H1 (cell line): ENCODE measurements around the gene ANKFY1.

Experiments
- EZH2 ChIP-seq: fragments of 200-600 bp; sonication (generic); IDR thresholded peaks from 2 replicates; pipeline ENCODE4 v1.7.1; 2012; ENCODE audit warnings: low read depth, mild to moderate bottlenecking, moderate library complexity, low read length, inconsistent platforms; ENCODE audit not compliant: severe bottlenecking
- POLR2A ChIP-seq, 2 experiments: IDR thresholded peaks; 1 replicate in 1 of 2; 2 replicates in 1 of 2; pipeline ENCODE4 v1.6.1; 2011; ENCODE audit warnings: low read depth in 2 of 2, low read length in 2 of 2, mild to moderate bottlenecking in 2 of 2; ENCODE audit errors: control extremely low read depth in 1 of 2
- TEAD4 ChIP-seq: IDR thresholded peaks from 2 replicates; pipeline ENCODE4 v1.6.1; 2012; ENCODE audit warnings: low read depth, low read length, inconsistent platforms, mixed read lengths
- TF ChIP-seq, protein P1 (sequence below), 3 experiments: IDR thresholded peaks; 1 replicate in 2 of 3; 2 replicates in 1 of 3; pipeline versions ENCODE4 v1.5.1 to v1.6.1; 2011; ENCODE audit warnings: low read length in 3 of 3, mild to moderate bottlenecking in 3 of 3, inconsistent platforms in 2 of 3, low read depth in 1 of 3, moderate library complexity in 1 of 3; ENCODE audit not compliant: insufficient read depth in 1 of 3; ENCODE audit errors: control extremely low read depth in 1 of 3
- TF ChIP-seq, protein P2 (sequence below): IDR thresholded peaks from 2 replicates; pipeline ENCODE4 v1.6.1; 2012; ENCODE audit warnings: low read length, inconsistent platforms

DNA sequence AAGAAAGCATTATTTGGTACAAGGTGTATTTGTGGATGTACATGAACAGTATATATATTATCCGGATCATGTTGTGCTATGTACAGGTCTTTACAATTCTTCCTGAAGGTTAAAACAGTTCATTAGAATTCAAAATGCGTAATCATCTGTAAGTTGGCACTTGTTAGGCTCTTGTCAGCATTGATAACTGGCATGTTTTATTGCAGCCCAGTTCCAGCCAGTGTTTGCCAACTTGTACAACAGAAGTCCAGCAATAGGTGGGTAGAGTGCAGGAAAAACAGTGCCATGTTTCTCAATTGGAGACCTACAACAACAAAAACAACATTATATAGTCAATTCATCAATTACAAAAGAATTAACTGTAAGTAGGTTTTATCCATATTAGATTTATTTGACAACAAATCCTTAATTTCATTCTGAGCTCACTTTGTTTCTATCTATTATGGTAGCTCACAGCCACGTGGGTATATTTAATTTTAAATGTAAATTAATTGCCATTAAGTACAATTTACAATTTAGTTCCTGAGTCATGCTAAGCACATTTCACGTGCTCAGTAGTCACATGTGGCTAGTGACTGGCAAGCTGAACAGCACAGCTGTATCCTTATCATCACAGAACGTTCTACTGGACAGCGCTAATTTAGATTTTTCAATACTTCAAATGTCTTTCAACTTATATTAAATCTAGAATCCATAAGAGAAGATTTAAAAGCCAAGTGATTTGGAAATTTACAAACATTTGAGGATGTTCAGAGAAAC, 8.6 kb upstream of the ANKFY1 start:
- TF ChIP-seq TEAD4 (no peak), EZH2 (no peak), POLR2A (IDR thresholded peaks at IDR 0.05; ENCODE audit: control extremely low read depth in 1 of 2, low read depth in 2 of 2, low read length in 2 of 2) (0 out of 3 replicates have a peak, but pooled peaks of 1 of the 2 experiments have one; percentile 22)
- TF ChIP-seq, protein P1, sequence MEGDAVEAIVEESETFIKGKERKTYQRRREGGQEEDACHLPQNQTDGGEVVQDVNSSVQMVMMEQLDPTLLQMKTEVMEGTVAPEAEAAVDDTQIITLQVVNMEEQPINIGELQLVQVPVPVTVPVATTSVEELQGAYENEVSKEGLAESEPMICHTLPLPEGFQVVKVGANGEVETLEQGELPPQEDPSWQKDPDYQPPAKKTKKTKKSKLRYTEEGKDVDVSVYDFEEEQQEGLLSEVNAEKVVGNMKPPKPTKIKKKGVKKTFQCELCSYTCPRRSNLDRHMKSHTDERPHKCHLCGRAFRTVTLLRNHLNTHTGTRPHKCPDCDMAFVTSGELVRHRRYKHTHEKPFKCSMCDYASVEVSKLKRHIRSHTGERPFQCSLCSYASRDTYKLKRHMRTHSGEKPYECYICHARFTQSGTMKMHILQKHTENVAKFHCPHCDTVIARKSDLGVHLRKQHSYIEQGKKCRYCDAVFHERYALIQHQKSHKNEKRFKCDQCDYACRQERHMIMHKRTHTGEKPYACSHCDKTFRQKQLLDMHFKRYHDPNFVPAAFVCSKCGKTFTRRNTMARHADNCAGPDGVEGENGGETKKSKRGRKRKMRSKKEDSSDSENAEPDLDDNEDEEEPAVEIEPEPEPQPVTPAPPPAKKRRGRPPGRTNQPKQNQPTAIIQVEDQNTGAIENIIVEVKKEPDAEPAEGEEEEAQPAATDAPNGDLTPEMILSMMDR (IDR thresholded peaks at IDR 0.05; ENCODE audit: control extremely low read depth in 1 of 3, insufficient read depth in 1 of 3, low read depth in 1 of 3, low read length in 3 of 3) = no peak
- TF ChIP-seq, protein P2, sequence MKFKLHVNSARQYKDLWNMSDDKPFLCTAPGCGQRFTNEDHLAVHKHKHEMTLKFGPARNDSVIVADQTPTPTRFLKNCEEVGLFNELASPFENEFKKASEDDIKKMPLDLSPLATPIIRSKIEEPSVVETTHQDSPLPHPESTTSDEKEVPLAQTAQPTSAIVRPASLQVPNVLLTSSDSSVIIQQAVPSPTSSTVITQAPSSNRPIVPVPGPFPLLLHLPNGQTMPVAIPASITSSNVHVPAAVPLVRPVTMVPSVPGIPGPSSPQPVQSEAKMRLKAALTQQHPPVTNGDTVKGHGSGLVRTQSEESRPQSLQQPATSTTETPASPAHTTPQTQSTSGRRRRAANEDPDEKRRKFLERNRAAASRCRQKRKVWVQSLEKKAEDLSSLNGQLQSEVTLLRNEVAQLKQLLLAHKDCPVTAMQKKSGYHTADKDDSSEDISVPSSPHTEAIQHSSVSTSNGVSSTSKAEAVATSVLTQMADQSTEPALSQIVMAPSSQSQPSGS = no peak
